Muscle layer of colon (tissue), 2 donors: Measurements from ENCODE around the gene DYNC1H1.
"Not testable (repeated sequence)": the region's sequence is repeated elsewhere in the genome, so short reads cannot be mapped to it uniquely, and the experiment has no call there.

Experiments
- H3K27ac ChIP-seq: one replicate; pipeline ENCODE4 v1.7.0; 2013; ENCODE audit warnings: low read depth, mild to moderate bottlenecking, low read length, moderate library complexity
- H3K27me3 ChIP-seq, 2 donors: one replicate each; pipeline ENCODE4 v1.7.0; 2013; ENCODE audit warnings: low read length in 2 of 2, mild to moderate bottlenecking in 2 of 2; ENCODE audit not compliant: insufficient read depth in 2 of 2, control insufficient read depth in 1 of 2
- H3K36me3 ChIP-seq: one replicate; pipeline ENCODE4 v1.7.0; 2013; ENCODE audit warnings: mild to moderate bottlenecking, low read length; ENCODE audit not compliant: insufficient read depth
- H3K4me1 ChIP-seq: one replicate; pipeline ENCODE4 v1.7.0; 2013; ENCODE audit warnings: mild to moderate bottlenecking, low read length; ENCODE audit not compliant: insufficient read depth
- H3K4me3 ChIP-seq, 2 donors: one replicate each; pipeline ENCODE4 v1.7.0; 2013; ENCODE audit warnings: low read length in 2 of 2, low read depth in 1 of 2, mild to moderate bottlenecking in 1 of 2, moderate library complexity in 1 of 2
- H3K9ac ChIP-seq: one replicate; pipeline ENCODE4 v1.7.0; 2013; ENCODE audit warnings: low read length
- H3K9me3 ChIP-seq: one replicate; pipeline ENCODE4 v1.7.0; 2013; ENCODE audit warnings: mild to moderate bottlenecking, low read length
- donor health status: abdominal sarcoma.
- donor health status: Adenocarcinoma of cecum.

The DYNC1H1 gene

GRCh38 chr14:102079700-102079979 is 115.3 kb downstream of the DYNC1H1 start:
- H3K4me3 ChIP-seq: no peak overlapping the region
- peaks cover 61% of the 10 kb centered on the region for H3K36me3 ChIP-seq
- no peak overlapping the region for H3K9ac ChIP-seq
- H3K27ac ChIP-seq: no peak overlapping the region
- H3K27me3 ChIP-seq: no peaks in the 10 kb centered on the region
- H3K4me1 ChIP-seq: peaks cover 15% of the 10 kb centered on the region
- no peaks in the 10 kb centered on the region for H3K9me3 ChIP-seq

DNA sequence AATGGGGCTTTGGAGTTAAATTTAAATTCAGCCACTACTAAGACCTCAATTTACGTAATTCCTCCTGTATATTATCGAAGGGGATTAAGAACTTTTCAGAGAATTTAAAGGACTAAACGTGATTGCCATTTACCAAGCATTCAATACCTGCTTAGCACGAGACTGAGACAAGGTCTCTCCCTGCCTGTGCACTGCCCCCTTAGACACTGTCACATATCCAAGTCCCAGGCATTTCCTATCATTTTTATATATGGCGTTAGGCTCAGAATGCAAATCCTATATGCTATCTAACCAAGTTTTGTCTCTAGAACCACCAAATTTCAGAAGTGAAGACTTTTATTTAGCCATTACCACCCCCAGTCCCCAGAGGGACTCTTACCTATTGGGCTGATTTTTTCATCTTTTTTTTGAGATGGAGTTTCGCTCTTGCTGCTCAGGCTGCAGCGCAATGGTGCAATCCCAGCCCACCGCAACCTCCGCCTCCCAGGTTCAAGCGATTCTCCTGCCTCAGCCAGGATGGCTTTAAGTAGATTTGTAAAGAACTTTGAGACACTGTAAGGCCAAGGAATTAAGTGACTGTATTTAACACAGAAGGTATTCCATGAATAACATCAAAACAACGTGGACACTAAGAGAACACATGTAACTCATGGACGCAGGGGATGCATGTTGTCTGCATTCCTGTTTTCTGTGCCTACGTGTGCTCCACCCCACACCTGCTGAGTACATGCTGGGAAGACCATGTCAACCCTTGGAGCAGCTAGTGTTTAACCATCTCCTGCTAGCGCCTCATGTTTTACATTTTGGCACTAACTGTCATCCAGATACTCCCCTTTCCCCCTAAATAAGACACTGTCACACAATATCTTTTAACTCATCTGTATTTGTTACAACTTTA is 116.1 kb downstream of the DYNC1H1 start:
- Histone ChIP-seq H3K9me3 (no peaks in the 10 kb centered on the region), H3K4me1 (peaks cover 23% of the 10 kb centered on the region), H3K9ac (no peak overlapping the region), H3K27me3 (no peaks in the 10 kb centered on the region), H3K4me3 (no peak overlapping the region), H3K27ac (no peak overlapping the region), H3K36me3 (peaks cover 69% of the 10 kb centered on the region)

DNA sequence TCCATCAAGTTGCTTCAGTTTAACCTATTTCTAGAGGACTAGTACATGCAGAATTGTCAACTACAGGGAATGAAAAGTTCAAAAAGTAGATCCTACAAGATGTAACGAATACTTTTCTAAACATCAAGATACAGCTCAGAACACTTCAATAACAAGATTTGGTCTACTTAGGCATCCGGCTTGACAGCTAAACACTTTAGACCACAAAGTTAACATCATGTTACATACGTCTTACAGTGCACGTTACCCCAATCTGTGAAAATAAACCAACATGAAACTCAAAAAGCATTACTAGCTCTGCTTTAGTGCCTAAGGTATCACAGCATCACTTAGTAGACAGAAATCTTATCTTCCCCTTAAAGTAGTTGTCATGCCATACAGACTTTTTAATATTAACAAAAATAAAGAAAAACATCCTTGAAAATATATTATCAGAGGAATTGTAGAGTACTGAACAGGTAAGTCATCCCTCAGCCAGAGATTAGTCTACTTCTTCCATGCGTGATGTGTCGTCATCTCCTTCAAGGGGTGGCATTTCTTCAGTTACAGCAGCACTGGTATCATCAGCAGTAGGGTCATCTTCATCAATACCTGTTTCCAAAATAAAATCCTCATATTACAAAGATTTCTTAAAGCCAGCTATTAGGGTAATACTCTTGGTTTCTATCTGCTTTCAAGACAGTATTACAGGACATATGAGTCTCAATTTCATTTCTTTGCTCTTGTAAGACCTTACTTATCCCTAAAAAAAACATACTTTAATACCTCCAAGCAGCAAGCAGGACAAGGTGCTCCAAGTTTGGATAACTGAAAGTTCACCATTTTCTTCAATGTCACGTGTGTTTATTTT is 117.1 kb downstream of the DYNC1H1 start:
- H3K4me1 ChIP-seq: peaks cover 31% of the 10 kb centered on the region
- H3K27me3 ChIP-seq: no peaks in the 10 kb centered on the region
- no peak overlapping the region for H3K4me3 ChIP-seq
- H3K9ac ChIP-seq: no peak overlapping the region
- no peaks in the 10 kb centered on the region for H3K9me3 ChIP-seq
- H3K27ac ChIP-seq: no peak overlapping the region
- peaks cover 74% of the 10 kb centered on the region for H3K36me3 ChIP-seq

DNA sequence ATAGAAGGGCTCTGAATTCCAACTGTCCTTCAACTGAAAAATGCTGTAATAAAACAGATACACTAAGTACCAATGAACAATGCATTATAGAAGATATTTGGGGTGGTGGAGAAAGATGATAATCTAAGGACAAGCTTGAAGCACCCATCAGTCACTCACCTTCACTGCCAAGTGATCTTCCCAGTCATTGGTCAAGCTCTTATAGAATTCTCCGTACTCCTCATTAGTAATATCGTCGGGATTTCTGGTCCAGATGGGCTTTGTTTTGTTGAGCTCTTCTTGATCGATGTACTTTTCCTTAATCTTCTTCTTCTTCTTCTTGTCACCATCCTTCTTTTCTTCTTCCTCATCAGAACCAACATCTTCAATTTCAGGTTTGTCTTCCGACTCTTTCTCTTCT is 120.1 kb downstream of the DYNC1H1 start:
- peaks cover 64% of the 10 kb centered on the region for H3K36me3 ChIP-seq
- H3K4me1 ChIP-seq: peaks cover 37% of the 10 kb centered on the region
- not testable (repeated sequence) for H3K4me3 ChIP-seq, H3K9me3 ChIP-seq, H3K27me3 ChIP-seq, H3K27ac ChIP-seq
- H3K9ac ChIP-seq: peak overlapping the region; percentile 24

GRCh38 chr14:102084931-102085330 is 120.6 kb downstream of the DYNC1H1 start:
- no peak overlapping the region for H3K4me3 ChIP-seq
- H3K36me3 ChIP-seq: peaks cover 60% of the 10 kb centered on the region
- H3K9ac ChIP-seq: peak overlapping the region; percentile 24
- H3K27me3 ChIP-seq: no peaks in the 10 kb centered on the region
- no peaks in the 10 kb centered on the region for H3K9me3 ChIP-seq
- peaks cover 37% of the 10 kb centered on the region for H3K4me1 ChIP-seq
- H3K27ac ChIP-seq: no peak overlapping the region

DNA sequence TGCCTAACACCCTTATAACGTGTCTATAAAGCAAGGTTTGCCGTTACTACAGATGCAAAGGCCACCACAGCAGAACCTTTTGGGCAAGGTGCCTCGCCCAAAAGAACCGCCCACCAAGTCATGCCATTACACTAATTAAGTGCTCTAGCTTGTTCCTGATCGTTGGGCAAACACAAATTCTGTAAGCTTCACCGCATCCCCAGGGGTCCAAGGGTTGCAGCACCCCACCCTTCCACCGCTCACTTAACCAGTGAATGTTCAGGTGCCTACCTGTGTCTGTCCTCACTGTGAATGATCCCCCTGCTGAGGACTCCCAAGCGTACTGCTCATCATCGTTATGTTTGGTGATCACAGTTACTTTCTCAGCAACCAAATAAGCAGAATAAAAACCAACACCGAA is 121.1 kb downstream of the DYNC1H1 start:
- H3K9ac ChIP-seq: peak overlapping the region; percentile 98
- H3K9me3 ChIP-seq: no peaks in the 10 kb centered on the region
- no peaks in the 10 kb centered on the region for H3K27me3 ChIP-seq
- peaks cover 54% of the 10 kb centered on the region for H3K36me3 ChIP-seq
- peak overlapping the region in 1 of 2 donors; percentile 83 for H3K4me3 ChIP-seq
- H3K4me1 ChIP-seq: peaks cover 37% of the 10 kb centered on the region
- no peak overlapping the region for H3K27ac ChIP-seq

DNA sequence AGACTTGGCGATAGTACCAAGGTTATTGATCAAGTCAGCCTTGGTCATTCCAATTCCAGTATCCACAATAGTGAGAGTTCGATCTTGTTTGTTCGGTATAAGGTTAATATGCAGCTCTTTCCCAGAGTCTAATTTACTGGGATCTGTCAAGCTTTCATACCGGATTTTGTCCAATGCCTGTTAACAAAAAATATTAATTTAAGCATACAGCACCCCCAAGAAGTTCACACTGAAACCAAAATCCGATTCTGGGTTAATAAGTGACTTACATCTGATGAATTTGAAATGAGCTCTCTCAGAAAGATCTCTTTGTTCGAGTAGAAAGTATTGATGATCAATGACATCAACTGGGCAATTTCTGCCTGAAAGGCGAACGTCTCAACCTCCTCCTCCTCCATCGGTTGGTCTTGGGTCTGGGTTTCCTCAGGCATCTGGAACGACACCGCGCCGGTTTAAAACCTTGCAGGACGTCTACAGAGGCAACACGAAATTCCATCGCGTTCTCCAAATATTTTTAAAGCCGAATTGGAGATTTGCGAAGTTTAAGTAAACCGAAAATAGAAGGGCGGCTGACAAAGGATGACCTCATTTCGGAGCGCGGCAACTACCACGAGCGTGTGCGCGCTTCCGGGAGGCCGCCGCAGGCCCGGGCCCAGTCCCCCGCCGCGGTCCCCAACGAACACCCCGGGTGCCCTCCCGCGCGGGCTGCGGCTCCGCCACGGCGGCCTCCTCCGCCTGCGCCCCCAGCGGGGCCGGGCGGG is 121.8 kb downstream of the DYNC1H1 start:
- Histone ChIP-seq H3K4me1 (peaks cover 37% of the 10 kb centered on the region), H3K4me3 (peak overlapping the region; percentile 83 to 90)

DNA sequence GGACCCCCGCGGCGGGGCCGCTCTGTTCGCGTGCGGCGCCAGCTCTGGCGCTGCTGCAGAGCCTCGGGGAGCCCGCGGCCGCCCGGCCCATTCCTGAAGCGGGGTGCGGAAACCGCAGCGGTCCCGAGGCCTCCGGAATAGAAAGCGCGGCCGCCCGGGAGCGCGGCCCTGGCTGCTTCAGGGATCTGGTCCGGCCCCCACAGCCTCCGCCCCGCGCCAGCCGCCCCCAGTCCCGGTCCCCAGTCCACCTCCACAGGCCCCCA is 122.3 kb downstream of the DYNC1H1 start:
- no peak overlapping the region for H3K9ac ChIP-seq
- no peaks in the 10 kb centered on the region for H3K27me3 ChIP-seq
- peaks cover 43% of the 10 kb centered on the region for H3K36me3 ChIP-seq
- peak overlapping the region; percentile 83 to 90 for H3K4me3 ChIP-seq
- H3K4me1 ChIP-seq: peaks cover 37% of the 10 kb centered on the region
- no peaks in the 10 kb centered on the region for H3K9me3 ChIP-seq
- H3K27ac ChIP-seq: peak overlapping the region; percentile 95

More for the DNA sequence above, 121.8 kb downstream of the DYNC1H1 start:
- Histone ChIP-seq H3K27me3 (no peaks in the 10 kb centered on the region), H3K9ac (peak overlapping the region; percentile 98), H3K9me3 (no peaks in the 10 kb centered on the region), H3K27ac (peak overlapping the region; percentile 95), H3K36me3 (peaks cover 48% of the 10 kb centered on the region)

- peak within 1 kb of the TSS; percentile 95 for H3K27ac ChIP-seq
- peak within 1 kb of the TSS; percentile 83 to 90 for H3K4me3 ChIP-seq
- H3K9me3 ChIP-seq: no peaks in the 10 kb centered on the region
- peaks cover 33% of the 10 kb centered on the region for H3K4me1 ChIP-seq
- H3K9ac ChIP-seq: peak within 1 kb of the TSS; percentile 98
- H3K36me3 ChIP-seq: peaks cover 37% of the 10 kb centered on the region
- H3K27me3 ChIP-seq: no peaks in the 10 kb centered on the region
Observed at GRCh38 chr14:102086972-102087761, 122.8 kb downstream of the DYNC1H1 start, which contains the start of gene HSP90AA1. Gene HSP90AA1, minus strand, starts transcription at chr14:102087044. Its CDS starts 666 bp downstream, at chr14:102086378.

GRCh38 chr14:102087762-102088011 is 123.3 kb downstream of the DYNC1H1 start:
- H3K27me3 ChIP-seq: no peaks in the 10 kb centered on the region
- peaks cover 31% of the 10 kb centered on the region for H3K4me1 ChIP-seq
- H3K9ac ChIP-seq: peak overlapping the region; percentile 65
- H3K4me3 ChIP-seq: peak overlapping the region; percentile 51 to 64
- H3K9me3 ChIP-seq: no peaks in the 10 kb centered on the region
- peaks cover 32% of the 10 kb centered on the region for H3K36me3 ChIP-seq
- peak overlapping the region; percentile 95 for H3K27ac ChIP-seq
